GM18499 (cell line): ENCODE measurements around the gene LCN15.

Source experiments
- ATAC-seq: cut with Tn5 transposase; IDR thresholded peaks from one replicate; pipeline ENCODE4 v1.9.1; 2021; ENCODE audit warnings: moderate number of reproducible peaks; ENCODE audit not compliant: insufficient read depth, unreplicated experiment

LCN15 gene

GRCh38 chr9:136724772-136725171, 39.5 kb downstream of the LCN15 start:
- no peak for ATAC-seq

- no peak for ATAC-seq
Measured at GRCh38 chr9:136723989-136724388, 40.3 kb downstream of the LCN15 start.

- ATAC-seq: no peak
Measured at GRCh38 chr9:136723362-136723976, 40.8 kb downstream of the LCN15 start.

GRCh38 chr9:136722969-136723356, 41.4 kb downstream of the LCN15 start:
- ATAC-seq: no peak

GRCh38 chr9:136722093-136722968, 42.0 kb downstream of the LCN15 start:
- no peak for ATAC-seq

- ATAC-seq: no peak
Measured at GRCh38 chr9:136721339-136722092, 42.8 kb downstream of the LCN15 start.

- no peak for ATAC-seq
Measured at GRCh38 chr9:136720898-136721338, 43.4 kb downstream of the LCN15 start.

- ATAC-seq: no peak
Measured at GRCh38 chr9:136720251-136720897, 43.9 kb downstream of the LCN15 start.

- no peak for ATAC-seq
Measured at GRCh38 chr9:136719195-136719880, 45.0 kb downstream of the LCN15 start.

GRCh38 chr9:136718345-136719194, 45.7 kb downstream of the LCN15 start:
- ATAC-seq: no peak

GRCh38 chr9:136717399-136717798, 46.9 kb downstream of the LCN15 start:
- ATAC-seq: no peak

GRCh38 chr9:136714893-136715274, 49.4 kb downstream of the LCN15 start:
- no peak for ATAC-seq

- no peak for ATAC-seq
Measured at GRCh38 chr9:136714096-136714892, 50.0 kb downstream of the LCN15 start.

GRCh38 chr9:136713550-136713949, 50.8 kb downstream of the LCN15 start:
- ATAC-seq: no peak

- ATAC-seq: no peak
Measured at GRCh38 chr9:136712690-136713544, 51.4 kb downstream of the LCN15 start.

- no peak for ATAC-seq
Measured at GRCh38 chr9:136711751-136712689, 52.3 kb downstream of the LCN15 start, which contains the start of gene DIPK1B. TSS of gene DIPK1B (plus strand) at chr9:136712572. CDS start at chr9:136712666, 94 bp downstream.
